Measurements from ENCODE around the gene AP1S3. TPM values are rescaled to one million over a fixed set of nuclear protein-coding genes. Genes with fewer than 3 reads are reported as not detected.

The AP1S3 gene
- total RNA-seq, 2 donors from 2014 or later = 7.0 to 13.5 TPM

Other genes starting within 250 kb of the AP1S3 start
- gene SCG2, start 235.2 kb downstream of the AP1S3 start, total RNA-seq = 1 to 10 TPM; 2.7 to 6.7 TPM
- gene WDFY1, start 107.8 kb upstream of the AP1S3 start, total RNA-seq = 10 to 100 TPM; 67.7 to 73.4 TPM
- gene MRPL44, start 119.9 kb upstream of the AP1S3 start, total RNA-seq = 10 to 100 TPM; 28.6 to 35.5 TPM
- gene SERPINE2, start 201.7 kb upstream of the AP1S3 start, total RNA-seq = 10 to 100 TPM in 1 of 2 donors, 1 to 10 TPM in 1; 8.8 to 24.8 TPM

Data from left colon (tissue), 2 donors.